Measurements from ENCODE around the gene NEO1. TPM values are rescaled to one million over a fixed set of nuclear protein-coding genes. Genes with fewer than 3 reads are reported as not detected.

The NEO1 gene
- total and polyA plus RNA-seq, 9 of the 15 experiments (the other 6 are each of a cell fraction or from before 2014, with no cell fraction given) = 0.08 to 1.7 (median 0.48) TPM

DNA sequence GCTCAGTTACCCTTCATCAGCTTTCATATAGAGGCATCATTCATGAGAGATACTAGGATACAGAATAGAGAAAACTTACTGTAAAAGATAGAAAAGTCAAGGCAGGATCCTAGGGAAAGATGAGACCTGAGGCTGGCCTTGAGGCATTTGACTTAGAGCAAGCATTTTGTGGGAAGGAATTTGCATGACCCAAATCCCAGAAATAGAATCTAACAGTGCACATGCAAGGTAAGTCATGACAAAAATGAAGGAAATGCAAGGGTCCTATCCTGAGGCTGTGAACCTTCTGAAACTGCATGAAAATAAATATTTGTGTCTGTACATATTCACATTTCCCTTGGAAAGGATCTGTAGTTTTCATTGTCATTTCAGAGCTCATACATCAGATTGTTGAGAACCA, 194.2 kb downstream of the NEO1 start (continued):
- TF ChIP-seq CHD7 (IDR thresholded peaks at IDR 0.05; ENCODE audit: low read depth, low read length) (no peak), RBM17 (IDR thresholded peaks at IDR 0.05; ENCODE audit: borderline replicate concordance, low read depth, low read length) (no peak), NCOA1 (IDR thresholded peaks at IDR 0.05; ENCODE audit: low read depth) (no peak), FOXM1 (IDR thresholded peaks at IDR 0.05; ENCODE audit: low read depth) (no peak), FOXM1 (CRISPR knock-in tag; IDR thresholded peaks at IDR 0.05; ENCODE audit: low read depth) (no peak), ZNF707 (CRISPR knock-in tag; conservative IDR thresholded peaks at IDR 0.05) (no peak), ETV1 (tag; conservative IDR thresholded peaks at IDR 0.05; ENCODE audit: low read depth) (no peak)
